Retinal pigment epithelial cell (primary cell): ENCODE measurements around the gene C19orf85.
"Not testable (repeated sequence)": the region's sequence is repeated elsewhere in the genome, so short reads cannot be mapped to it uniquely, and the experiment has no call there.

ENCODE experiments used
- DNase-seq: peaks from one replicate; pipeline ENCODE4 v3.0.0-alpha.2; 2010; ENCODE audit warnings: low read depth
- H3K4me3 ChIP-seq: 2 replicates; pipeline ENCODE4 v1.5.1; 2011; ENCODE audit warnings: mild to moderate bottlenecking, low read length, control low read depth, moderate library complexity
- TF ChIP-seq, protein P1 (sequence below): conservative IDR thresholded peaks from 2 replicates; pipeline ENCODE4 v1.5.1; 2011; ENCODE audit warnings: low read depth, low read length, control low read depth, inconsistent platforms

C19orf85 gene

DNA sequence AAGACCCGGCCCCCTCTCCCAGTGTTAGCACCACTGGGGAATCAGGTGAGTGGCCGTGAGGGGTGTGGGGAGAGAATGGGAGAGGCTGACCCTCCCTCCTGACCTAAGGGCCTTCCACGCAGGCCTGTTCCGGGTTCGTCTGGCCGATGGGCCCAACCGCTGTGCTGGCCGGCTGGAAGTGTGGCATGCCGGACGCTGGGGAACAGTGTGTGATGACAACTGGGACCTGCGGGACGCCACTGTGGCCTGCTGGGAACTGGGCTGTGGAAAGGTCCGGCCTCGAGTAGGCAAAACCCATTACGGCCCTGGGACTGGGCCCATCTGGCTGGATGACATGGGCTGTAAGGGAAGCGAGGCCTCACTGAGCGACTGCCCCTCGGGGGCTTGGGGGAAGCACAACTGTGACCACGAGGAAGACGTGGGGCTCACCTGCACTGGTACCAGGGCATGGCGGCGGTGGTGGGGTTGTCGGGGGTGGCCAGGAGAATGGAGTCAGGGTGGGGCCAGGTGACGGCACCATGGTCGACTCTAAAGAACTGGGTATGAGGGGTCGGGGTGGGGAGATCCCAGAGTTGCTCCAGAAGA lies 35.9 kb upstream of the C19orf85 start:
- DNase-seq = no peak
- TF ChIP-seq, protein P1, sequence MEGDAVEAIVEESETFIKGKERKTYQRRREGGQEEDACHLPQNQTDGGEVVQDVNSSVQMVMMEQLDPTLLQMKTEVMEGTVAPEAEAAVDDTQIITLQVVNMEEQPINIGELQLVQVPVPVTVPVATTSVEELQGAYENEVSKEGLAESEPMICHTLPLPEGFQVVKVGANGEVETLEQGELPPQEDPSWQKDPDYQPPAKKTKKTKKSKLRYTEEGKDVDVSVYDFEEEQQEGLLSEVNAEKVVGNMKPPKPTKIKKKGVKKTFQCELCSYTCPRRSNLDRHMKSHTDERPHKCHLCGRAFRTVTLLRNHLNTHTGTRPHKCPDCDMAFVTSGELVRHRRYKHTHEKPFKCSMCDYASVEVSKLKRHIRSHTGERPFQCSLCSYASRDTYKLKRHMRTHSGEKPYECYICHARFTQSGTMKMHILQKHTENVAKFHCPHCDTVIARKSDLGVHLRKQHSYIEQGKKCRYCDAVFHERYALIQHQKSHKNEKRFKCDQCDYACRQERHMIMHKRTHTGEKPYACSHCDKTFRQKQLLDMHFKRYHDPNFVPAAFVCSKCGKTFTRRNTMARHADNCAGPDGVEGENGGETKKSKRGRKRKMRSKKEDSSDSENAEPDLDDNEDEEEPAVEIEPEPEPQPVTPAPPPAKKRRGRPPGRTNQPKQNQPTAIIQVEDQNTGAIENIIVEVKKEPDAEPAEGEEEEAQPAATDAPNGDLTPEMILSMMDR = no peak
- no peak overlapping the region for H3K4me3 ChIP-seq

DNA sequence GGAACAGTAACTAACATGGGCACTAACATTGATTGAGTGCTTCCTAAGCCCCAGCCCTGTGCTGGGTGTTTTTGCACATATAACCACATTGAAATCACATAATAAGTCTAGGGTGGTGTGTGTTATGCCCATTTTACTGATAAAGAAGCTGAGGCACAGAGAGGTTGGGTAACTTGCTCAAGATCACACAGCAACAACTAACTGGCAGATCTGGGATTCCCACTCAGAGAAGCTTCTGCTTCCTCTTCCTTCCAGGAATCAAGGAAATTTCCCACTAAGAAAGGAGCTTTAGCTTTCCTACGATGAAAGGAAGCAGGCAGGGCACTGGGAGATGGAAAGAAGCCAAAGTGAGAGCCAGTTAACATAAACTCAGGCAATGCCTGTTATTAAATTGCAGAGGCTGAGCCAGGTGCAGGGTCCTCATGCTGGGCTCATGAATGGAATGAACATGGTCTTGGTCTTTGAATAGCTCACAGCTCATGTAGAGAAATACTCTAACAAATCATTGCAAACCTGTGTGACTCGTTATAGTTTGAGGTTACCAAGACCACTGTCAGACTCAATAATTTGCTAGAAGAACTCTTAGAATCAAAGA lies 33.8 kb upstream of the C19orf85 start:
- TF ChIP-seq, protein P1 = no peak
- no peak overlapping the region for H3K4me3 ChIP-seq
- DNase-seq = no peak

DNA sequence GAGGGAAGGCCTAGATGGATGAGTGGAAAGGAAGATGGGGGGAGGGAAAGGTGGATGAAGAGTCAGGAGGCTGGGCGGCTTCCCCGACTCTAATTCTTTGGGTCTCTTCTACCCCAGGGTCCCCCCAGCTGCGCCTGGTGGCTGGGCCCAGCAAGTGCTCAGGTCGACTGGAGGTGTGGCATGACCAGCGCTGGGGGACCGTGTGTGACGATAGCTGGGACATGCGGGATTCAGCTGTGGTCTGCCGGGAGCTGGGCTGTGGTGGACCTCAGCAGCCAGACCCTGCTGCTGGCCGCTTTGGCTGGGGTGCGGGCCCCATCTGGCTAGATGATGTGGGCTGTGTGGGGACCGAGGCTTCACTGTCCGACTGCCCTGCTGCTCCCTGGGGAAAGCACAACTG lies 33.2 kb upstream of the C19orf85 start:
- TF ChIP-seq, protein P1 = no peak
- DNase-seq = no peak

DNA sequence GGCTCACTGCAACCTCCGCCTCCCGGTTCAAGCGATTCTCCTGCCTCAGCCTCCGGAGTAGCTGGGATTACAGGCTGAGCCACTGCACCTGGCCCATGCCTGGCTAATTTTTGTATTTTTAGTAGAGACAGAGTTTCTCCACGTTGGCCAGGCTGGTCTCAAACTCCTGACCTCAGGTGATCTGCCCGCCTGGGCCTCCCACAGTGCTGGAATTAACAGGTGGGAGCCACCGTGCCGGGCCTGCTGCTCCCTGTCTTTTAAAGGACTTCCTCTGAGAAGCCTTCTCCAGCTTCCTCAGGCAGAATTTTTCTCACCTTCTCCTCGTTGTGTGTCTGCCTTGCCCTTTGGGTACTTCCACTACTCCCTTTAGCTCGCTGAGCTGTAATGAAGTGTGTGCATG lies 32.3 kb upstream of the C19orf85 start:
- H3K4me3 ChIP-seq = not testable (repeated sequence)

More for the DNA sequence above, 33.2 kb upstream of the C19orf85 start:
- no peak overlapping the region for H3K4me3 ChIP-seq

DNA sequence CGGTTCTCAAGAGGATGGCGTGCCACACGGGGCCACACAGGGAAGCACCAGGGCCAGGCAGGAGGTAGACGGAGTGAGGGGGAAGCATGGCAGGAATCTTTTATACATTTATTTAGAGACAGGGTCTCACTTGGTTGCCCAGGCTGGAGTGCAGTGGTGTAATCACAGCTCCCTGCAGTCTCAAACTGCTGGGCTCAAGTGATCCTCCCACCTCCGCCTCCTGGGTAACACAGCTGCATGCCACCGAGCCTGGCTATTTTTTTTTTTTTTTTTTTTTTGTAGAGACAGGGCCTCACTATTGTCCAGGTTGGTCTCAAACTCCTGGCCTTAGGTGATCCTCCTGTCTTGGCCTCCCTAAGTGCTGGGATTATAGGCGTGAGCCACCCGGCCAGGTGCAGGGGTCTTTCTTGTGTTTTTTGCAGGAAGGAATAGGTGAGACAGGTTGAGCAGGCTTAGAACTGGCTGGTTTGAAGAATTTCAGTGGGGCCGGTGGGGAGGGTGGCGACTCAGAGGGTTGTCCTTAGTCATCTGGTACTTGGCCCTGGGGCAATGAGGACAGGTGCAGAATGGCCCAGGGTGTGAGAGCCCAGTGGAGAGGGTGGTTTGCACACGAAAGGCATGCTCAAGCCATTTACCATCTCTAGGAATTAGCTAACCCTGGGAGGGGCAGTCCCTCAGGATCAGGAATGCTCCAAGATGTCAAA lies 31.2 kb upstream of the C19orf85 start:
- TF ChIP-seq, protein P1 = no peak
- DNase-seq = no peak
- no peak overlapping the region for H3K4me3 ChIP-seq

More for the DNA sequence above, 32.3 kb upstream of the C19orf85 start:
- DNase-seq = not testable (repeated sequence)

DNA sequence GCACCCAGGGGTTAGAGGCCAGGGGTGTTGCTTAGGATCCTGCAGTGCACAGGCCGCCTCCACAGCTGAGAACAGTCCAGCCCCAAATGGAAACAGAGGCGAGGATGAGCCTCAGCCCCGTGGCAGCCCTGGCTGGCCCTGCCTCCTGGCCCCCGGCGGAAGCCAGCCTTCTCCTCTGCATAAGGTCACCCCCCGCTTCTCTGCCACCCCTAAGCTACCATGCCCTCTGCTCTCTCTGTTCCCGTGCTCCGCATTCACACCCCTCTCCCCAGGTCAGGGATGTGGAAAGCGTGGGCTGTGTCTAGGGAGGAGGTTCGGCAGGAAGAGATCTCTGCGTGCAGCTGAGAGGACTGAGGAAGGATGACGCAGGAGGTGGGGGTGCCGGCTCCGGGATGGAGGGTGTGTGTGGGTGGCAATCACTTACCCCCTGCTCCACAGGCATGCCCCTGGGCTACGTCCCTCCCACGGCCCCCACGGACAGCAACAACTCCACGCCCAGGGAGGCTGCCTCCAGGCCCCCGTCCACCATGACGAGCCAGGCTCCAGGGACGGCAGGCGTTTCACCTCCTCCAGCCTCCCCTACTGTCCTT lies 29.7 kb upstream of the C19orf85 start:
- DNase-seq = no peak
- H3K4me3 ChIP-seq = no peak overlapping the region
- TF ChIP-seq, protein P1 = no peak

DNA sequence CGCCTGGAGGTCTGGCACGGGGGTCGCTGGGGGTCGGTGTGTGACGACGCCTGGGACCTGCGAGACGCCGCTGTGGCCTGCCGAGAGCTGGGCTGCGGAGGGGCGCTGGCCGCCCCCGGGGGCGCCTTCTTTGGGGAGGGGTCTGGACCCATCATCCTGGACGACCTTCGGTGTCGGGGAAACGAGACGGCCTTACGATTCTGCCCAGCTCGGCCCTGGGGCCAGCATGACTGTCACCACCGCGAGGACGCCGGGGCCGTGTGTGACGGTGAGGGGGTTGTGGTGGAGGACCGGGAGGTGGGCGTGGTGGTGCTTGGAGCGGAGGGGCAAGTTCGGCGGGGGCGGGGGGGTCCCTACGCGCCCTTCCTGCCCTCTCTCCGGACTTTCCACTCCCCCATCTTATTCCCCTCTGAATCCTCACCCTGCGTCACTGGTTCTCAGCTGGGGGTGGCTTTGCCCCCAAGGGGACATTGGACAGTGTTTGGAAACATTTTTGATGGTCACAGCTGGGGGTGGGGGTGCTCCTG lies 29.2 kb upstream of the C19orf85 start:
- H3K4me3 ChIP-seq = no peak overlapping the region
- TF ChIP-seq, protein P1 = no peak

More for the DNA sequence above, 29.2 kb upstream of the C19orf85 start:
- no peak for DNase-seq
